HepG2 (cell line): ENCODE data around the gene COL5A1. TPM values are rescaled to one million over a fixed set of nuclear protein-coding genes. Genes with fewer than 3 reads are reported as not detected.

Experiments
- ATAC-seq: fragments of 200-7000 bp; cut with Tn5 transposase; 3 replicates; pipeline ENCODE4 v1.9.1; 2020; ENCODE audit warnings: mild to moderate bottlenecking, moderate library complexity
- BruUV-seq: library from RNA; stranded (reverse); fragments of 400-500 nt; replicated peaks from 2 replicates; lab custom pipeline; 2021; lab: Mats Ljungman, UMichigan
- CTCF ChIA-PET: fragments of 300-600 bp; formaldehyde crosslinking; extraction: SDS; loops from one replicate; lab custom pipeline; 2021; ENCODE audit warnings: low total read pairs, inconsistent platforms, low intra/inter-chr PET ratio; lab: Yijun Ruan, JAX
- POLR2A ChIA-PET: fragments of 350-600 bp; sonication (Branson Sonifier 250); formaldehyde crosslinking; loops from one replicate; lab custom pipeline; 2020; ENCODE audit warnings: antibody characterized with exemption, inconsistent platforms; lab: Yijun Ruan, JAX
- DNase-seq: peaks from one replicate; pipeline ENCODE4 v3.0.0-alpha.2; 2015; ENCODE audit warnings: low spot score
- FAIRE-seq: peaks from 3 replicates; lab custom pipeline; 2011; peaks lifted over from hg19 to GRCh38; lab: Jason Lieb, UNC
- H2AFZ ChIP-seq: one replicate; pipeline ENCODE4 v1.6.1; 2011; ENCODE audit warnings: low read length, inconsistent platforms
- H3K27ac ChIP-seq: fragments of 300-600 bp; 3 replicates; pipeline ENCODE4 v1.8.0; 2011; ENCODE audit warnings: mixed run types, mild to moderate bottlenecking, mixed read lengths, low read length, inconsistent platforms; ENCODE audit not compliant: insufficient read depth; ENCODE audit errors: extremely low read length
- H3K27me3 ChIP-seq, 2 experiments: fragments of 200-600 bp in 1 of 2; 2 replicates in 1 of 2; 3 replicates in 1 of 2; pipeline versions ENCODE4 v1.6.0 to v1.8.0; 2011; ENCODE audit warnings: low read length in 2 of 2, mild to moderate bottlenecking in 2 of 2, moderate library complexity in 2 of 2, inconsistent platforms in 1 of 2; ENCODE audit not compliant: insufficient read depth in 2 of 2, control insufficient read depth in 1 of 2
- H3K36me3 ChIP-seq, 2 experiments: fragments of 200-600 bp in 1 of 2; replicated peaks in 1 of 2; 2 replicates in 1 of 2; 3 replicates in 1 of 2; pipeline versions ENCODE4 v1.5.1 to v1.8.0; 2011; ENCODE audit warnings: low read length in 2 of 2, inconsistent platforms in 1 of 2; ENCODE audit not compliant: insufficient read depth in 2 of 2, control insufficient read depth in 1 of 2
- H3K4me1 ChIP-seq: 2 replicates; pipeline ENCODE4 v1.5.1; 2012; ENCODE audit warnings: low read length, inconsistent platforms; ENCODE audit not compliant: insufficient read depth
- H3K4me2 ChIP-seq: 2 replicates; pipeline ENCODE4 v1.6.0; 2011; ENCODE audit warnings: low read depth, low read length, inconsistent platforms
- H3K4me3 ChIP-seq, 3 experiments: fragments of 200-600 bp in 1 of 3; sonication (generic), shearing (Covaris generic) in 1 of 3; replicated peaks in 1 of 3; 2 replicates each; pipeline ENCODE4 v1.5.1; 2011 to 2016; ENCODE audit warnings: low read length in 3 of 3, inconsistent platforms in 2 of 3, low read depth in 2 of 3, mild to moderate bottlenecking in 2 of 3, control low read depth in 1 of 3, mixed read lengths in 1 of 3; ENCODE audit not compliant: insufficient read depth in 1 of 3
- H3K79me2 ChIP-seq: one replicate; pipeline ENCODE4 v1.6.1; 2011; ENCODE audit warnings: low read length, inconsistent platforms; ENCODE audit not compliant: insufficient read depth
- H3K9ac ChIP-seq: 2 replicates; pipeline ENCODE4 v1.6.0; 2011; ENCODE audit warnings: mild to moderate bottlenecking, low read depth, low read length, inconsistent platforms; ENCODE audit not compliant: insufficient read depth
- H3K9me3 ChIP-seq: 2 replicates; pipeline ENCODE4 v1.5.1; 2012; ENCODE audit warnings: mild to moderate bottlenecking, low read length
- H4K20me1 ChIP-seq: 2 replicates; pipeline ENCODE4 v1.6.0; 2011; ENCODE audit warnings: inconsistent platforms, mild to moderate bottlenecking, low read length, moderate library complexity; ENCODE audit not compliant: insufficient read depth
- CBX2 ChIP-seq, 2 experiments: fragments of 200-600 bp in 1 of 2; sonication (generic); formaldehyde crosslinking in 1 of 2; IDR thresholded peaks; 2 replicates each; pipeline versions ENCODE4 v1.7.0 to v1.8.1; 2018 to 2022; ENCODE audit warnings: low read depth in 2 of 2, low read length in 1 of 2, mild to moderate bottlenecking in 1 of 2, missing genetic modification reagents in 1 of 2
- JUNB ChIP-seq: sonication (generic); formaldehyde crosslinking; IDR thresholded peaks from 2 replicates; pipeline ENCODE4 v1.8.0; 2022; ENCODE audit warnings: missing genetic modification reagents, mild to moderate bottlenecking, borderline replicate concordance
- KLF6 ChIP-seq: IDR thresholded peaks from 2 replicates; pipeline ENCODE4 v1.8.0; 2016; ENCODE audit warnings: missing biosample characterization, missing genetic modification reagents
- MTA3 ChIP-seq: sonication (generic); formaldehyde crosslinking; IDR thresholded peaks from 2 replicates; pipeline ENCODE4 v1.4.0; 2020; ENCODE audit warnings: missing genetic modification reagents
- PPARG ChIP-seq: conservative IDR thresholded peaks from 2 replicates; pipeline ENCODE4 v1.6.1; 2016; ENCODE audit warnings: missing biosample characterization, missing genetic modification reagents
- SNAI1 ChIP-seq: sonication (generic); formaldehyde crosslinking; IDR thresholded peaks from 2 replicates; pipeline ENCODE4 v1.5.0; 2020; ENCODE audit warnings: mild to moderate bottlenecking, missing genetic modification reagents, borderline replicate concordance
- TFDP2 ChIP-seq: sonication (generic); formaldehyde crosslinking; IDR thresholded peaks from 2 replicates; pipeline ENCODE4 v1.4.0; 2020; ENCODE audit warnings: missing genetic modification reagents
- ZFP91 ChIP-seq: sonication (generic); formaldehyde crosslinking; IDR thresholded peaks from 2 replicates; pipeline ENCODE4 v1.9.0; 2022; ENCODE audit warnings: missing genetic modification reagents, mild to moderate bottlenecking, borderline replicate concordance
- ZNF10 ChIP-seq: sonication (generic); formaldehyde crosslinking; IDR thresholded peaks from 2 replicates; pipeline ENCODE4 v1.4.0; 2020; ENCODE audit warnings: mild to moderate bottlenecking, low read depth, missing genetic modification reagents, borderline replicate concordance
- ZNF12 ChIP-seq: sonication (generic); formaldehyde crosslinking; IDR thresholded peaks from 2 replicates; pipeline ENCODE4 v1.5.0; 2020; ENCODE audit warnings: missing genetic modification reagents
- ZNF513 ChIP-seq: sonication (generic); formaldehyde crosslinking; conservative IDR thresholded peaks from 2 replicates; pipeline ENCODE4 v1.5.0; 2020; ENCODE audit warnings: missing genetic modification reagents
- ZNF891 ChIP-seq: sonication (generic); formaldehyde crosslinking; IDR thresholded peaks from 2 replicates; pipeline ENCODE4 v1.5.0; 2020; ENCODE audit warnings: mild to moderate bottlenecking, missing genetic modification reagents
- WGBS: methylation state at CpG from one replicate; pipeline ENCODE4 v1.1.6; 2017; ENCODE audit warnings: low lambda C conversion rate; 5-methylcytosine and 5-hydroxymethylcytosine counted together
- in situ Hi-C: cut with HindIII; loops from 2 replicates; pipeline ENCODE4 v1.10.0; 2017; ENCODE audit warnings: low pct_unique_long_range_greater_than_20kb; ENCODE audit not compliant: extremely low pct_ligation_motif_present
- intact Hi-C: fragments of 100-400 bp; cut with micrococcal nuclease; formaldehyde crosslinking; loops from one replicate; pipeline ENCODE4 v1.10.0; 2022; ENCODE audit not compliant: unreplicated experiment
- polyA plus RNA-seq, 8 experiments: library from polyadenylated mRNA; depleted of rRNA in 3 of 8; stranded (reverse) in 7 of 8; unstranded in 1 of 8; fragments of >200 nt; fragmentation: Illumina TruSeq in 4 of 8; extraction: Trizol in 4 of 8; gene quantifications; 2 replicates each; pipeline versions ENCODE4 v1.2.1 to v1.2.3, GENCODE V29; 2011 to 2016; ENCODE audit warnings: low read depth in 4 of 8, missing spikeins in 1 of 8, mixed read lengths in 1 of 8; ENCODE audit not compliant: insufficient read depth in 1 of 8
- total RNA-seq, 5 experiments: library from RNA; depleted of rRNA; stranded (reverse); fragments of >200 nt; fragmentation: Illumina TruSeq; extraction: Trizol; gene quantifications; 2 replicates each; pipeline ENCODE4 v1.2.3, GENCODE V29; 2016; ENCODE audit warnings: low read depth in 1 of 5

The COL5A1 gene
- total and polyA plus RNA-seq, 2 of the 13 experiments (the other 11 are each of a cell fraction or from before 2014, with no cell fraction given) = not detected

GRCh38 chr9:134625361-134626068 is 16.1 kb upstream of the COL5A1 start:
- Histone ChIP-seq H3K4me1 (no peaks in the 10 kb centered on the region), H3K4me2 (no peak overlapping the region), H3K27ac (no peak overlapping the region), H3K9ac (no peak overlapping the region), H2AFZ (no peak overlapping the region), H3K27me3 (peaks cover 11 to 91% of the 10 kb centered on the region in 2 experiments; a peak in 4 of 5 replicates), H3K9me3 (no peaks in the 10 kb centered on the region), H3K4me3 (no peak overlapping the region), H4K20me1 (peaks cover 3% of the 10 kb centered on the region), H3K79me2 (no peaks in the 10 kb centered on the region), H3K36me3 (no peaks in the 10 kb centered on the region)
- FAIRE-seq (no peak), ATAC-seq (no peak), DNase-seq (no peak)
- CTCF ChIA-PET = no interaction called here
- TF ChIP-seq MTA3 (CRISPR knock-in tag) = no peak
- no peak for TF ChIP-seq JUNB (CRISPR knock-in tag)
- TF ChIP-seq SNAI1 (CRISPR knock-in tag) = no peak
- TF ChIP-seq ZNF891 (CRISPR knock-in tag) = no peak
- TF ChIP-seq ZNF10 (CRISPR knock-in tag) = no peak
- TF ChIP-seq TFDP2 (CRISPR knock-in tag) = no peak
- TF ChIP-seq PPARG (CRISPR knock-in tag) = no peak
- no peak for TF ChIP-seq CBX2 (IDR thresholded peaks at IDR 0.05; ENCODE audit: low read depth, low read length)
- no peak for TF ChIP-seq CBX2 (CRISPR knock-in tag; IDR thresholded peaks at IDR 0.05; ENCODE audit: low read depth)
- no peak for TF ChIP-seq ZFP91 (CRISPR knock-in tag)
- TF ChIP-seq KLF6 (CRISPR knock-in tag) = no peak
- TF ChIP-seq ZNF513 (CRISPR knock-in tag) = no peak
- no peak for TF ChIP-seq ZNF12 (CRISPR knock-in tag)
- 20% methylated on average over 11 of the region's 22 CpGs for WGBS
- no TSS peak for BruUV-seq
- in situ Hi-C loops = no loop called here
- POLR2A ChIA-PET = no interaction called here
- intact Hi-C loops = no loop called here
